Upper lobe of left lung (tissue), 4 donors: ENCODE measurements around the gene CDC14A.

Experiments
- EP300 ChIP-seq, 4 donors: sonication (generic); formaldehyde crosslinking; IDR thresholded peaks; one replicate each; pipeline ENCODE4 v1.5.1; 2017; ENCODE audit warnings: antibody characterized with exemption in 4 of 4, control low read depth in 2 of 4
- POLR2A ChIP-seq, 4 donors: fragments of 450-650 bp; IDR thresholded peaks; one replicate each; pipeline ENCODE4 v1.5.1; 2016 to 2017; ENCODE audit warnings: antibody characterized with exemption in 4 of 4, mild to moderate bottlenecking in 2 of 4
- POLR2AphosphoS5 ChIP-seq, 2 donors: sonication (generic); formaldehyde crosslinking; IDR thresholded peaks; one replicate each; pipeline ENCODE4 v1.5.1; 2017; ENCODE audit warnings: antibody characterized with exemption in 2 of 2
- TF ChIP-seq, protein P1 (sequence below), 6 experiments: fragments of 450-650 bp in 4 of 6; fragments of 200-600 bp in 2 of 6; sonication (generic) in 2 of 6; IDR thresholded peaks; one replicate each; pipeline ENCODE4 v1.5.1; 2016 to 2019; ENCODE audit warnings: antibody characterized with exemption in 6 of 6

DNA sequence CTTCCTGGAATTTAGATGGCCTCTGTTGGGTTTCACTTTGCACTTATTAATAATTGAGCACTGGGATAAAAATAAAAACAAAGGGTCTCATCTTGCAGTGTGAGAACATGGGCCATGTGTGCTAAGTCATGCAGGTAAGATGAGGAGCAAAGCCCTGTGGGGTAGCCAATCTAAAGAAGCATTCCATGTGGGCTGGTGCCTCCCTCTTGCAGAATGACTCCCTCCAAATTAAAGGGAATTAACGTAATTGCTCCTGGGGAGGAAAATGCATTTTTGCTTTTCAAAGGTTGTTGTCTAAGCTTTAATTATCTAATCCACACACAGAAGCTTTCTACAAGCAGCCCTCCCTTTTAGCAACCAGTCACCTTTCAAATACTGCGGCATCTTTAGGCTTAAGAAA is 69.8 kb downstream of the CDC14A start:
- TF ChIP-seq POLR2A (IDR thresholded peaks at IDR 0.05): no peak
- TF ChIP-seq, protein P1, sequence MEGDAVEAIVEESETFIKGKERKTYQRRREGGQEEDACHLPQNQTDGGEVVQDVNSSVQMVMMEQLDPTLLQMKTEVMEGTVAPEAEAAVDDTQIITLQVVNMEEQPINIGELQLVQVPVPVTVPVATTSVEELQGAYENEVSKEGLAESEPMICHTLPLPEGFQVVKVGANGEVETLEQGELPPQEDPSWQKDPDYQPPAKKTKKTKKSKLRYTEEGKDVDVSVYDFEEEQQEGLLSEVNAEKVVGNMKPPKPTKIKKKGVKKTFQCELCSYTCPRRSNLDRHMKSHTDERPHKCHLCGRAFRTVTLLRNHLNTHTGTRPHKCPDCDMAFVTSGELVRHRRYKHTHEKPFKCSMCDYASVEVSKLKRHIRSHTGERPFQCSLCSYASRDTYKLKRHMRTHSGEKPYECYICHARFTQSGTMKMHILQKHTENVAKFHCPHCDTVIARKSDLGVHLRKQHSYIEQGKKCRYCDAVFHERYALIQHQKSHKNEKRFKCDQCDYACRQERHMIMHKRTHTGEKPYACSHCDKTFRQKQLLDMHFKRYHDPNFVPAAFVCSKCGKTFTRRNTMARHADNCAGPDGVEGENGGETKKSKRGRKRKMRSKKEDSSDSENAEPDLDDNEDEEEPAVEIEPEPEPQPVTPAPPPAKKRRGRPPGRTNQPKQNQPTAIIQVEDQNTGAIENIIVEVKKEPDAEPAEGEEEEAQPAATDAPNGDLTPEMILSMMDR (IDR thresholded peaks at IDR 0.05): no peak
- no peak for TF ChIP-seq EP300 (IDR thresholded peaks at IDR 0.05)
- no peak for TF ChIP-seq POLR2AphosphoS5 (IDR thresholded peaks at IDR 0.05)
